Keratinocyte (primary cell): ENCODE measurements around the gene GARIN1A.

ENCODE experiments used
- CTCF ChIP-seq, 3 experiments: IDR thresholded peaks in 1 of 3; conservative IDR thresholded peaks in 1 of 3; optimal IDR thresholded peaks in 1 of 3; 2 replicates in 2 of 3; 3 replicates in 1 of 3; pipeline versions ENCODE3 to v1.5.1; 2011; ENCODE audit warnings: low read length in 3 of 3, mild to moderate bottlenecking in 3 of 3, moderate library complexity in 2 of 3, control low read depth in 1 of 3, inconsistent platforms in 1 of 3; ENCODE audit not compliant: insufficient read depth in 2 of 3; ENCODE audit errors: extremely low read depth in 1 of 3
- EZH2 ChIP-seq: IDR thresholded peaks from one replicate; pipeline ENCODE4 v1.6.1; 2012; ENCODE audit warnings: inconsistent platforms, mild to moderate bottlenecking, low read length, moderate library complexity

DNA sequence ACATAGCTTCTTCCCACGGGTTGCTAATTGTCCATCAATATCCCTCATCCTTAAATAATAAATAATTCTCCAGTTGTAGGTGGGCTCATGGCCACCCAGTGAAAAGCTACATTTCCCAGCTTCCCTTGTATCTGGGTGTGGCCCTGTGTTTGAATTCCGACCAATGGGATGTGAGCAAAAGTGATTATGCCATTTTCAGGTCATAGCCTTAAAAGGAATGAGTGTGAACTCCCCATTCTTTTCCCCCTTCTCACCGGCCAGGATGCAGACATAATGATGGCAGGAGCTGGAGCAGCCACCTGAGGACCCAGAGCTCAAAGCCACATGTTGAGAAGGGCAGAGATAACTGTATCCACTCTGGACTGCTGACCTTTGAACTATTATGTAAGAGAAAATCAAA lies 36.7 kb downstream of the GARIN1A start:
- TF ChIP-seq CTCF (optimal IDR thresholded peaks at IDR 0.05 in 1 of 3, IDR thresholded peaks at IDR 0.05 in 1 of 3, conservative IDR thresholded peaks at IDR 0.05 in 1 of 3; ENCODE audit: extremely low read depth in 1 of 3, insufficient read depth in 2 of 3, low read length in 3 of 3) (no peak), EZH2 (no peak)
